Caco-2 (cell line): Measurements from ENCODE around the gene TAF3. TPM values are rescaled to one million over a fixed set of nuclear protein-coding genes. Genes with fewer than 3 reads are reported as not detected.

ENCODE experiments used
- BruUV-seq: library from RNA; stranded (reverse); fragments of 400-500 nt; replicated peaks from 2 replicates; lab custom pipeline; 2021; lab: Mats Ljungman, UMichigan
- CTCF ChIA-PET: fragments of 300-600 bp; sonication (Branson Sonifier 250); formaldehyde crosslinking; loops from one replicate; lab custom pipeline; 2022; ENCODE audit warnings: antibody characterized with exemption; lab: Charles Lee
- POLR2A ChIA-PET: fragments of 300-600 bp; sonication (Branson Sonifier 250); formaldehyde crosslinking; loops from one replicate; lab custom pipeline; 2022; ENCODE audit warnings: antibody characterized with exemption; lab: Charles Lee
- DNase-seq, 2 experiments: peaks; one replicate each; pipeline versions ENCODE4 v3.0.0 to v3.0.0-alpha.2; 2020 to 2022
- H3K27me3 ChIP-seq: replicated peaks from 2 replicates; pipeline ENCODE4 v1.6.0; 2011; ENCODE audit warnings: low read length; ENCODE audit not compliant: control insufficient read depth, insufficient read depth
- H3K36me3 ChIP-seq: 2 replicates; pipeline ENCODE4 v1.5.1; 2011; ENCODE audit warnings: low read length; ENCODE audit not compliant: control insufficient read depth, insufficient read depth
- H3K4me1 ChIP-seq: fragments of 250-450 bp; sonication (Bioruptor Pico); 2 replicates; pipeline ENCODE4 v1.5.1; 2020; ENCODE audit warnings: mild to moderate bottlenecking
- H3K4me3 ChIP-seq: 2 replicates; pipeline ENCODE4 v1.5.1; 2011; ENCODE audit warnings: low read depth, mild to moderate bottlenecking, control low read depth, low read length
- H3K9me3 ChIP-seq: fragments of 250-450 bp; sonication (Bioruptor Pico); 2 replicates; pipeline ENCODE4 v1.5.1; 2020; ENCODE audit warnings: mild to moderate bottlenecking, moderate library complexity
- H3K27ac Mint-ChIP-seq: one replicate; pipeline ENCODE4 v1.8.0; 2022; ENCODE audit warnings: mixed read lengths; ENCODE audit not compliant: unreplicated experiment
- H3K27me3 Mint-ChIP-seq: one replicate; pipeline ENCODE4 v1.8.0; 2022; ENCODE audit warnings: mixed read lengths; ENCODE audit not compliant: insufficient read depth, unreplicated experiment
- H3K36me3 Mint-ChIP-seq: one replicate; pipeline ENCODE4 v1.8.0; 2022; ENCODE audit warnings: mild to moderate bottlenecking, mixed read lengths; ENCODE audit not compliant: insufficient read depth, unreplicated experiment
- H3K4me1 Mint-ChIP-seq: one replicate; pipeline ENCODE4 v1.8.0; 2022; ENCODE audit warnings: low read depth, mixed read lengths; ENCODE audit not compliant: unreplicated experiment
- H3K4me3 Mint-ChIP-seq: one replicate; pipeline ENCODE4 v1.8.0; 2022; ENCODE audit warnings: mild to moderate bottlenecking, moderate library complexity, mixed read lengths; ENCODE audit not compliant: unreplicated experiment
- H3K9me3 Mint-ChIP-seq: one replicate; pipeline ENCODE4 v1.8.0; 2022; ENCODE audit warnings: mixed read lengths; ENCODE audit not compliant: unreplicated experiment
- CTCF ChIP-seq, 2 experiments: fragments of 200-600 bp in 1 of 2; IDR thresholded peaks; 1 replicate in 1 of 2; 2 replicates in 1 of 2; pipeline versions ENCODE4 v1.5.1 to v1.8.0; 2011 to 2022; ENCODE audit warnings: antibody characterized with exemption in 1 of 2, control low read depth in 1 of 2, inconsistent platforms in 1 of 2, low read depth in 1 of 2, low read length in 1 of 2, mild to moderate bottlenecking in 1 of 2, moderate library complexity in 1 of 2; ENCODE audit not compliant: insufficient read depth in 1 of 2, severe bottlenecking in 1 of 2, unreplicated experiment in 1 of 2
- intact Hi-C: fragments of 100-400 bp; cut with micrococcal nuclease; formaldehyde crosslinking; loops from one replicate; pipeline ENCODE4 v1.10.0; 2022; ENCODE audit not compliant: unreplicated experiment
- total RNA-seq: library from RNA; stranded (reverse); gene quantifications from 2 replicates; pipeline ENCODE4 v1.2.3, GENCODE V29; 2022

TAF3 gene
- total RNA-seq, 1 experiment from 2014 or later = 30.6 TPM

- peaks cover 58% of the 10 kb centered on the region for H3K4me1 Mint-ChIP-seq
- Histone ChIP-seq H3K4me1 (peaks cover 62% of the 10 kb centered on the region), H3K4me3 (no peak overlapping the region), H3K27me3 (no peaks in the 10 kb centered on the region), H3K36me3 (no peaks in the 10 kb centered on the region; the same call in 1 of the 2 replicates), H3K9me3 (peaks cover 12% of the 10 kb centered on the region)
- peak overlapping the region; percentile 98 for H3K27ac Mint-ChIP-seq
- no TSS peak for BruUV-seq
- peaks cover 20% of the 10 kb centered on the region for H3K9me3 Mint-ChIP-seq
- DNase-seq = no peak
- H3K4me3 Mint-ChIP-seq = no peak overlapping the region
- TF ChIP-seq CTCF (IDR thresholded peaks at IDR 0.05; ENCODE audit: insufficient read depth in 1 of 2, low read depth in 1 of 2, low read length in 1 of 2, severe bottlenecking in 1 of 2, unreplicated experiment in 1 of 2) = no peak
- H3K27me3 Mint-ChIP-seq = no peaks in the 10 kb centered on the region
- intact Hi-C loops = no loop called here
- POLR2A ChIA-PET = no interaction called here
- peaks cover 27% of the 10 kb centered on the region for H3K36me3 Mint-ChIP-seq
- CTCF ChIA-PET = no interaction called here
Measured at GRCh38 chr10:7853226-7853842, 35.0 kb downstream of the TAF3 start.

GRCh38 chr10:7853890-7854289 is 35.6 kb downstream of the TAF3 start:
- Histone ChIP-seq H3K27me3 (no peaks in the 10 kb centered on the region), H3K4me3 (no peak overlapping the region), H3K4me1 (peaks cover 64% of the 10 kb centered on the region), H3K9me3 (peaks cover 12% of the 10 kb centered on the region), H3K36me3 (no peaks in the 10 kb centered on the region; the same call in 1 of the 2 replicates)
- H3K4me3 Mint-ChIP-seq = peak overlapping the region; percentile 4
- no peak for DNase-seq
- H3K27me3 Mint-ChIP-seq = no peaks in the 10 kb centered on the region
- BruUV-seq = no TSS peak
- CTCF ChIA-PET = no interaction called here
- intact Hi-C loops = loop anchor here (2.0 kb wide), 1 partner anchor 65 kb away; the partner anchor contains the start of gene ATP5F1C
- H3K36me3 Mint-ChIP-seq = peaks cover 27% of the 10 kb centered on the region
- peak overlapping the region; percentile 98 for H3K27ac Mint-ChIP-seq
- POLR2A ChIA-PET = no interaction called here
- peaks cover 20% of the 10 kb centered on the region for H3K9me3 Mint-ChIP-seq
- TF ChIP-seq CTCF (IDR thresholded peaks at IDR 0.05; ENCODE audit: insufficient read depth in 1 of 2, low read depth in 1 of 2, low read length in 1 of 2, severe bottlenecking in 1 of 2, unreplicated experiment in 1 of 2) = no peak
- peaks cover 63% of the 10 kb centered on the region for H3K4me1 Mint-ChIP-seq

- H3K27me3 ChIP-seq = no peaks in the 10 kb centered on the region
- H3K4me1 ChIP-seq = peaks cover 64% of the 10 kb centered on the region
- Mint-ChIP-seq H3K4me1 (peaks cover 63% of the 10 kb centered on the region), H3K27ac (peak overlapping the region; percentile 98), H3K36me3 (peaks cover 36% of the 10 kb centered on the region), H3K4me3 (peak overlapping the region; percentile 66), H3K9me3 (peaks cover 29% of the 10 kb centered on the region), H3K27me3 (no peaks in the 10 kb centered on the region)
- no peaks in the 10 kb centered on the region for H3K36me3 ChIP-seq
- POLR2A ChIA-PET = interaction anchor here (1.5 kb wide), 1 partner anchor 37 kb away, joined by 9 read pairs; the partner anchor contains the start of gene TAF3
- intact Hi-C loops = loop anchor here (1.0 to 5.0 kb wide), 5 partner anchors 36 to 617 kb away; partner anchors contain the start of genes ATP5F1C and GATA3
- no peak overlapping the region for H3K4me3 ChIP-seq
- H3K9me3 ChIP-seq = peaks cover 12% of the 10 kb centered on the region
- no TSS peak for BruUV-seq
- no peak for TF ChIP-seq CTCF (IDR thresholded peaks at IDR 0.05; ENCODE audit: insufficient read depth in 1 of 2, low read depth in 1 of 2, low read length in 1 of 2, severe bottlenecking in 1 of 2, unreplicated experiment in 1 of 2)
- CTCF ChIA-PET = no interaction called here
- DNase-seq = peak; percentile 88 to 91
Measured at GRCh38 chr10:7855205-7855604, 36.9 kb downstream of the TAF3 start.
